Activated T-cell treated with anti-CD3 and anti-CD28 coated beads, Interleukin-2, amount 50 U/mL, for 4 hours (primary cell): Measurements from ENCODE around the gene DMXL1. TPM values are rescaled to one million over a fixed set of nuclear protein-coding genes. Genes with fewer than 3 reads are reported as not detected.
"Not testable (repeated sequence)": the region's sequence is repeated elsewhere in the genome, so short reads cannot be mapped to it uniquely, and the experiment has no call there.

ENCODE experiments used
- ATAC-seq, 2 donors: fragments of 200-7000 bp; cut with Tn5 transposase; one replicate each; pipeline ENCODE4 v1.10.0; 2021
- DNase-seq: peaks from one replicate; pipeline ENCODE4 v3.0.0-alpha.2; 2020
- H3K27me3 Mint-ChIP-seq: one replicate; pipeline ENCODE4 v1.8.0; 2021; ENCODE audit warnings: low read depth, mixed read lengths
- H3K36me3 Mint-ChIP-seq: one replicate; pipeline ENCODE4 v1.8.0; 2022; ENCODE audit warnings: mixed read lengths; ENCODE audit not compliant: insufficient read depth
- H3K4me1 Mint-ChIP-seq: one replicate; pipeline ENCODE4 v1.8.0; 2021; ENCODE audit warnings: low read depth, mixed read lengths
- H3K4me3 Mint-ChIP-seq: one replicate; pipeline ENCODE4 v1.8.0; 2021; ENCODE audit warnings: mild to moderate bottlenecking, moderate library complexity, mixed read lengths
- H3K9me3 Mint-ChIP-seq: one replicate; pipeline ENCODE4 v1.8.0; 2021; ENCODE audit warnings: mixed read lengths
- total RNA-seq, 3 donors: library from RNA; stranded (reverse); gene quantifications; one replicate each; pipeline ENCODE4 v1.2.1, GENCODE V29; 2021

The DMXL1 gene
- total RNA-seq, 3 donors from 2014 or later, result 16.0 to 27.5 (median 18.7) TPM

DNA sequence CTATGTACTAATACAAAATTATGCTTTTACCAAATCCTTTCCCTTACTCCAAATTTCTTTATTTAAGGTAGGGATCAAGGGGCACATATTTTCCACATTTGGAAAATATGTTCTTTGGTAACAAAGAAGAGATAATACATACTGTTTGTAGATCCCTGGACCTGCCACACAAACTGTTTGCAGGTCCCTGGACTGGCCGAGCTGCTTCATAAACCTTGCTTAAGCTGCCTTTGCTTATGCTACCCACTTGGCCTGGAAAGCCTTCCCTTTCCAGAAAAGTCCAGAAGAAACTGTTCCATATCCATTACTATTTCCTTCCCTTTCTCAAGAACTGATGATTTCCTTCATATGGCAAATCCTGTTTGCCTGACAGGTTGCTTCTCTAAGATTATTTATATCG, 22.6 kb upstream of the DMXL1 start:
- Mint-ChIP-seq H3K4me3 (no peak overlapping the region), H3K4me1 (no peaks in the 10 kb centered on the region), H3K27me3 (no peaks in the 10 kb centered on the region), H3K9me3 (no peaks in the 10 kb centered on the region), H3K36me3 (no peaks in the 10 kb centered on the region)
- DNase-seq, result no peak
- no peak for ATAC-seq

DNA sequence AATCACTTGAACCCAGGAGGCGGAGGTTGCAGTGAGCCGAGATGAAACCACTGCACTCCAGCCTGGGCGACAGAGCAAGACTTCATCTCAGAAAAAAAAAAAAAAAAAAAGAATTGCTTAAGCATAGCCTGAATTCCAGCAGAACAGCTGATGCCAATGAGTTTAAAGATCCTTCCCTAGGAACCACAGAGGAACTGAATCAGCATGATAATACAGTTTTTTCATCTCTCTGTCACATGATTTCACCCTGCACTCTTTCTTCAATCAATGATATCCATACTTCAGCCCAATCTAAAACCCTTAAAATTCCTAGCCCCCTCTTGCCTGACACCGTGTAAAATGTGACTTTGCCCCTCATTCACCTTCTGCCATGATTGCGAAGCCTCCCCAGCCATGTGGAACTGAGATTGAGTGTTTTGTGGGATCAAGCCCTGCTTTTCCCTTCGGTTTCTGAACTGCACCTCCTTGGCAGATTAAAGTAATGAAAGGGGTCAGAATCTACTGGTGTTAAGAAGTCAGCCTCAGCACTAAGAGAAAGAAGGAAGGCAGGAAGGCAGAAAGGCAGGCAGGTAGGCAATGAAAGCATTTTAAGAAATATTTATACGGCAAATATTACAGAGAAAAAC, 20.9 kb upstream of the DMXL1 start:
- no peak for ATAC-seq
- Mint-ChIP-seq H3K4me1 (no peaks in the 10 kb centered on the region), H3K36me3 (no peaks in the 10 kb centered on the region), H3K27me3 (no peaks in the 10 kb centered on the region), H3K4me3 (no peak overlapping the region), H3K9me3 (no peaks in the 10 kb centered on the region)
- no peak for DNase-seq

DNA sequence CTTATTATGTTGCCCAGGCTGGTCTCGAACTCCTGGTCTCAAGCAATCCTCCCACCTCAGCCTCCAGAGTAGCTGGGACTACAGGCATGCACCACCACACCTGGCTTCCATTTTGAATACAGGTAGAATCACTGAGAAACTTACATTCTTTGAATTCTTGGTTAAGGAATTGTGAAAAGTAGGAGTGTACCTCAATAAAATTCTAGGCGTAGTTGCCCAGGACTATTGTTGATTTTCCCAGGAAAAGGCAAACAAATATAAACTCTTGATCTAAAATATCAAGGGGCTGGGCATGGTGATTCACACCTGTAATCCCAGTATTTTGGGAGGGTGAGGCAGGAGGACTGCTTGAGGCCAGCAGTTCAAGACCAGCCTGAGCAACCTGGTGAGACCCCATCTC, 16.8 kb upstream of the DMXL1 start:
- Mint-ChIP-seq H3K4me1 (no peaks in the 10 kb centered on the region), H3K9me3 (no peaks in the 10 kb centered on the region), H3K36me3 (no peaks in the 10 kb centered on the region), H3K27me3 (no peaks in the 10 kb centered on the region), H3K4me3 (no peak overlapping the region)
- no peak for ATAC-seq
- no peak for DNase-seq

DNA sequence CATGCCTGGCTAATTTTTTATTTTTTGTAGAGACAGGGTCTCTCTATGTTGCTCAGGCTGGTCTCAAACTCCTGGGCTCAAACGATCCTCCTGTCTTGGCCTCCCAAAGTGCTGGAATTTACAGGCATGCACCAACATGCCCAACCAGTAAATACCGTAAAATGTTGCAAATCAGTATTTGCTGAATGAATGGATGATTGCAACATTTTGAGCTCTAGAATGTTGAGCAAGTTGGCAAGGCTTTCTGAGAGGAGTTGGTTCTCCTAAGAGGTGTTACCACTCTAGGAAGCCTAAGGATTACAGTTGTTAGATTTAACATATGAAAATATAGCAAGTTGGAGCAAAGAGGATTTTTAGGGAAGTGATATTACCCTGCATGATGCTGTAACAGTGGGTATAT, 15.6 kb upstream of the DMXL1 start:
- no peaks in the 10 kb centered on the region for H3K4me1 Mint-ChIP-seq
- H3K36me3 Mint-ChIP-seq, result no peaks in the 10 kb centered on the region
- H3K9me3 Mint-ChIP-seq, result no peaks in the 10 kb centered on the region
- DNase-seq (no peak), ATAC-seq (no peak)
- no peak overlapping the region for H3K4me3 Mint-ChIP-seq
- H3K27me3 Mint-ChIP-seq, result no peaks in the 10 kb centered on the region

DNA sequence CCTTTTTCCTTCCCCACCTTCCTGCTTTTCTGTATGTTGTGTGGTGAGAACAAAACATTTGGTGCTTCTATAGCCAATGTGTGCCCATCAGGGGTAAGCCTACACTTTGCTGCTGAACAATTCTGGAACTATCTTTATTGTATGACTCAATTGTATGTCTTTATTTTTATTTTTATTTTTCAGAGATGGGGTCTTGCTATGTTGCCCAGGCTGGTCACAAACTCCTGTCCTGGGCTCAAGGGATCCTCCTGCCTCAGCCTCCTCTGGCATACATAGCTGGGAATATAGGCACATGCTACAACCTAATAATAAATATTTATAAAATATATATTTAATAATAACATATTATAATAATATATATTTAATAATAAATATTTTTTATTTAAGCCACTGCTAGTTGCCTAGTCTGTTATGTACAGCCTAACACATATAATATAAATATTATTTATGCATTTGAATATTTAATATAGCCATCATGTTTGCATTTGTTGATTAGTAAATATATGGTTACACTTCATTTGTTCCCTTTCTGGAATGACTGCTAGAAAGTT, 11.8 kb upstream of the DMXL1 start:
- DNase-seq (no peak), ATAC-seq (no peak)
- H3K36me3 Mint-ChIP-seq, result no peaks in the 10 kb centered on the region
- no peak overlapping the region for H3K4me3 Mint-ChIP-seq
- no peaks in the 10 kb centered on the region for H3K27me3 Mint-ChIP-seq
- no peaks in the 10 kb centered on the region for H3K9me3 Mint-ChIP-seq
- peaks cover 8% of the 10 kb centered on the region for H3K4me1 Mint-ChIP-seq

DNA sequence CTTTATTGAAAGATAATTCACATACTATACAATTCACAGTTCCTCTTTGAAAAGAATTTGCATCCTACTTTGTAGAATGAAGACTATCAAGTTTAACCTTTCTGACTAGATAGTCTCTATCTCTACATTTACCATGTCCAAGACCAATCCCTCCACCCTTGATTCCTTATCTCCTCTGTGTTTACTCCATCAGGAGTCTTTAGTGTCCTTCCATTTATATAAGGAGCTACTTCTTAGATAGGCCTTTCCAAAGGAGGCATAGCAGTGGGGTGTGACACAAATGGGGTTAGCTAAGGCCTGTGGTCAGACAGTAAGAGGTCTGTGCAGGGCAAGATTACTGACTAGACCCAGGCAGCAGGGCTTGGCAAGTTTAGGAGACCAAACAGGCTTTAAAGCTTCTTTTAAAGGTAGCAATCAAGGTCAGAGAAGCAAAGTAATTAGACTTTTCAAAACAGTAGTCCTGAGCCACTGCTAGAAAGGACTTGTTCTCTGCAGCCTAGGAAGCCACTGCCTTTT, 11.1 kb upstream of the DMXL1 start:
- peaks cover 11% of the 10 kb centered on the region for H3K4me1 Mint-ChIP-seq
- H3K4me3 Mint-ChIP-seq, result no peak overlapping the region
- ATAC-seq, result no peak
- H3K36me3 Mint-ChIP-seq, result no peaks in the 10 kb centered on the region
- H3K9me3 Mint-ChIP-seq, result no peaks in the 10 kb centered on the region
- no peaks in the 10 kb centered on the region for H3K27me3 Mint-ChIP-seq
- DNase-seq, result no peak

DNA sequence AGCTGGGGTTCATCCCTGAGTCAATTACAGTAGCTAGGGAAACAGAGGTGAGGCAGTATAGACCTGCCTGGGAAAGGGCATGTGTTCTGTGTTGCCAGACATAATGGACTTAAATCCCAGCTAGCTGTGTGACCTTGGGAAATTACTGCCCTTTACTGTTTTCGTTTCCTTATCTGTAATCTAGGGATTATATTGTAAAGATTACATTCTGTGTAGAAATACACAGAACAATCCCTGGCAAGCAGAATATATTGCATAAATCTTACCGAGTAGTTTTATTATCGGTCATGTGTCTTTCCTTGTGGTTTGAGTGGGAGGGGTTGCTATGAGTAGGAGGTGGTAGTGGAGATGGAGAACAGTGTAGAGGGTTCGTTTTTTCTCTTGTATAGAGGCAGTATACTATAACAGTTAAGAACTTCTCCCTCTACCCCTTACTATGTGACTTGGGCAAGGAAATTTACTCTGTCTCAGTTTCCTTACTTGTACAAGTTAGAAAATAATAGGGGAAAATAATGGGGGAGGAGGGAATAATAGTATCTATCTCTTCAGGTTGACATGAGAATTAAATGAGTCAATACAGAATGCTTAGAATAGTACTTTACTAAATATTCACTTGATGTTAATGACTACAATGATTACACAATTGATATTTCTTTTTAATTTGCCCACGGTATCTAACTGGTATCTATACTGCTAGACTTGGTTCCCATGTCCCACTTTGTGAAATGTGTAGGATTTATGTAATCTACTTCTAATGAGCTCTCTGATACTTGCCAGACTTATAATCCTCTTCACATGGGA, 7.1 kb upstream of the DMXL1 start:
- H3K4me3 Mint-ChIP-seq, result no peak overlapping the region
- DNase-seq, result no peak
- H3K27me3 Mint-ChIP-seq, result no peaks in the 10 kb centered on the region
- no peaks in the 10 kb centered on the region for H3K36me3 Mint-ChIP-seq
- H3K9me3 Mint-ChIP-seq, result no peaks in the 10 kb centered on the region
- peaks cover 11% of the 10 kb centered on the region for H3K4me1 Mint-ChIP-seq
- peak; percentile 96 for ATAC-seq

DNA sequence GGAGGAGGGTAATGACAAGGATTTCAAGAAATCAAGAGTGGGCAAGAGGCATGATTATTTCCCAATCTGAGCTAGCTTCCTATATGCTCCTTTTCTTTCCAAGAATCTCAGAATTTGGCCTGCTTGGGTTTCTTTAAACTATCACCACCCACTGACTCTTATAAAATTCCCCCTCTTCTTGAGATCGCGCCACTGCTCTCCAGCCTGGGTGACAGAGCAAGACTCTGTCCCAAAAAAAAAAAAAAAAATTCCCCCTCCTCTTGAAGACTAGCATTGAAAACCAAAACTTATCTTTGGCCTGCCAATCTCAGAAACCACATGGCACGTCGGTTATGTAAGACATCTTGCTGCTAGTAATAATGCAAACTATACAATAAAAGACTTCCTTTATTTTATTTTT, 3.4 kb upstream of the DMXL1 start:
- Mint-ChIP-seq H3K36me3 (no peaks in the 10 kb centered on the region), H3K4me3 (no peak overlapping the region), H3K4me1 (peaks cover 21% of the 10 kb centered on the region), H3K9me3 (no peaks in the 10 kb centered on the region), H3K27me3 (no peaks in the 10 kb centered on the region)
- DNase-seq (no peak), ATAC-seq (no peak)

DNA sequence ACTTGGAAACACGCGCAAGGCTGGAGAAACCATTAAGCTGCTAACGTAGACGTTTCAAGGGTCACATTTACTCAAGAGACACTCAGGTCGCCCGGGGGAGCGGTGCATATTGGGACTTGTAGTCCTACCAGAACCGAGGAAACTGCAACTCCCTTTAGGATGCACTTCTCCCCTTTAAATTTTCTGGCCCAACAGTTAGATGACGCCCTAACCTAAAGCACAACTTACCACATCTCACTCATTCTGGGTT, 384 bp upstream of the DMXL1 start:
- no peaks in the 10 kb centered on the region for H3K27me3 Mint-ChIP-seq
- DNase-seq, result no peak
- peaks cover 31% of the 10 kb centered on the region for H3K4me1 Mint-ChIP-seq
- H3K9me3 Mint-ChIP-seq, result no peaks in the 10 kb centered on the region
- peak overlapping the region; percentile 98 for H3K4me3 Mint-ChIP-seq
- no peak for ATAC-seq
- peaks cover 3% of the 10 kb centered on the region for H3K36me3 Mint-ChIP-seq

DNA sequence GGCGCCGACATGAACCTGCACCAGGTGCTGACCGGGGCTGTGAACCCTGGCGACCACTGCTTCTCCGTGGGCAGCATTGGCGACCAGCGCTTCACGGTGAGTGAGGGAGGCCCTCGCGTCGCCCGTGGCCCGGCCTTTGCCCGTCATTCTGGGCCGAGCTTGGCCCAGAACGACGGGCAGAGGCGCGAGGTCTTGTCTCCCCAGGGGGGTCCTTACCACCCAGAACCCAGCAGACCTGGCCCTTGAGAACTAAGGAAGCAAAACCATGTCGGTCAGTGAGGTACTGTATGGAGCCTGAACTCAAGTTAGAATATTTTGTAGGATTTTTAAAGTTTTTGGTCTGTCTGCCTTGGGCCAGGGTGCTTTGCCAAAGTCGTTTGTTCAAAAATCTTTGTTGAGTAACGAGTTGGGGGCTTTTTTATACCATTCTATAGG, 691 bp downstream of the DMXL1 start:
- Mint-ChIP-seq H3K4me1 (peaks cover 39% of the 10 kb centered on the region), H3K4me3 (peak overlapping the region; percentile 98), H3K36me3 (peaks cover 3% of the 10 kb centered on the region), H3K9me3 (no peaks in the 10 kb centered on the region), H3K27me3 (no peaks in the 10 kb centered on the region)
- ATAC-seq (peak; percentile 3), DNase-seq (no peak)

DNA sequence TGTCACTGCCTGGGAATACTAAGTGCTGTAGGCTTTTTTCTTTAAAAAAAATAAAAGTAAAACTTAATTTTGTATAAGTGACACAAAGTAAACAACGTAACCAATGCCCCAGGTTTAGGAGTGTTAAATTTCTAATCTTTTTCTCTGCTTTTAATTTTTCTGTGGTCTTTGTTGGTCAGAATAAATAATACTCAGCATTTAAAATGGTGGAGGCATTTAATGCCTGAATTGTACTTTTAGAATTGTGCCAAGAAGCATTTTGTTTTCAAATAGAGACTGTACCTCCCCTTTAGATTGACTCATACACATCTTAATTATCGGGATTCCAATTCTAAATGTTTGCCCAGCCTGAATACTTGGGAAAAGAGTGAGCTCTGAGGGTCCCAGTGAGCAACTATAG, 1.6 kb downstream of the DMXL1 start:
- H3K9me3 Mint-ChIP-seq, result no peaks in the 10 kb centered on the region
- no peaks in the 10 kb centered on the region for H3K27me3 Mint-ChIP-seq
- peaks cover 3% of the 10 kb centered on the region for H3K36me3 Mint-ChIP-seq
- H3K4me1 Mint-ChIP-seq, result peaks cover 41% of the 10 kb centered on the region
- ATAC-seq (no peak), DNase-seq (no peak)
- H3K4me3 Mint-ChIP-seq, result peak overlapping the region; percentile 98

DNA sequence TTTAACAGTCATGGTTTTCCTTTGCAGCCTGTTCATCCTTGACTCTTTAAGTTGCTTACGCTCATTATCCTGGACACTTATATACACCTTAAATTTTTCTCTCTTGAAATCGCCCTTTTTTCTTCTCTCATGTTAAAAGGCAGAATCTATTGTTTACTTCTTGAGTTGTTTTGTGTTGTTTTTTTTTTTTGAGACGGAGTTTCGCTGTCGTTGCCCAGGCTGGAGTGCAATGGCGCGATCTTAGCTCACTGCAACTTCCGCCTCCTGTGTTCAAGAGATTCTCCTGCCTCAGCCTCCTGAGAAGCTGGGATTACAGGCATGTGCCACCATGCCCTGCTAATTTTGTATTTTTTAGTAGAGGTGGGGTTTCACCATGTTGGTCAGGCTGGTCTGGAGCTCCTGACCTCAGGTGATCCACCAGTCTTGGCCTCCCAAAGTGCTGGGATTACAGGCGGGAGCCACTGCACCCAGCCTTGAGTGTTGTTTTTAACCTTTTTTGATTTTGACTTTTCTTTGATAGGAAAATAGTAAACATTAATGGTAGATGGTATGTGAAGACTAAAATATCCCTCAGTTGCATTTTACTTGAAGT, 3.0 kb downstream of the DMXL1 start:
- Mint-ChIP-seq H3K4me1 (peaks cover 50% of the 10 kb centered on the region), H3K4me3 (peak overlapping the region; percentile 55)
- not testable (repeated sequence) for H3K9me3 Mint-ChIP-seq, H3K36me3 Mint-ChIP-seq, ATAC-seq, H3K27me3 Mint-ChIP-seq, DNase-seq

DNA sequence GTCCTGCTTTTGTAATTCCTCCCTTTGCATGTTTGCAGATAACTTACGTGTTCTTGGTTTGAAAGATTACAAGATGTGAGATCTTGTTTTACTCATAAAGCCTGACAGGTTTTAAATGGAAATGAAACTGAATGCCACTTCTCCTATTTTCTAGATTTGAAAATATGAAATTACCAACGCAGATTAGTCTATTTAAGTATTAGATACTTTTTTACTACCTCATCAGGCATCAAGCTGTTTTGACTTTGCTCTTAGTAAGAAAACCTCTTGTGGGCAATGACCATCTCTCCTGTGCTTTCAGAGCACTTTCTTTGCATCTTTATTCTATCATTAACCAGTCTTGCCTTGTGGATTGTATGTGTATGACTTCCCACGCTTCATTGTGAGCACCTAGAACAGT, 3.5 kb downstream of the DMXL1 start:
- DNase-seq (no peak), ATAC-seq (no peak)
- Mint-ChIP-seq H3K4me1 (peaks cover 56% of the 10 kb centered on the region), H3K36me3 (peaks cover 6% of the 10 kb centered on the region), H3K9me3 (no peaks in the 10 kb centered on the region), H3K4me3 (peak overlapping the region; percentile 55), H3K27me3 (no peaks in the 10 kb centered on the region)

DNA sequence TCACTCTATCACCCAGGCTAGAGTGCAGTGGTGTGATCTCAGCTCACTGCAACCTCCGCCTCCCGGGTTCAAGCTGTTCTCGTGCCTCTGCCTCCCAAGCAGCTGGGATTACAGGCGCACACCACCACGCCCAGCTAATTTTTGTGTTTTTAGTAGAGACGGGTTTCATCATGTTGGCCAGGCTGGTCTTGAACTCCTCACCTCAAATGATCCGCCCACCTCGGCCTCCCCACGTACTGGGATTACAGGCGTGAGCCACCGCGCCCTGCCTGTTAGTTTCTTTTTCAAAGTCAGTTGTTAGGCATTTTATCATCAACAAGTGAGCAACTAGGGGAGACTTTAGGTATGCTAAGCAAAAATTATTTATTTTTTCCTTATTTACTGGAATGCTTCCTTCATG, 4.4 kb downstream of the DMXL1 start:
- not testable (repeated sequence) for ATAC-seq, H3K9me3 Mint-ChIP-seq, H3K36me3 Mint-ChIP-seq, H3K27me3 Mint-ChIP-seq, H3K4me3 Mint-ChIP-seq, DNase-seq
- H3K4me1 Mint-ChIP-seq, result peaks cover 59% of the 10 kb centered on the region

DNA sequence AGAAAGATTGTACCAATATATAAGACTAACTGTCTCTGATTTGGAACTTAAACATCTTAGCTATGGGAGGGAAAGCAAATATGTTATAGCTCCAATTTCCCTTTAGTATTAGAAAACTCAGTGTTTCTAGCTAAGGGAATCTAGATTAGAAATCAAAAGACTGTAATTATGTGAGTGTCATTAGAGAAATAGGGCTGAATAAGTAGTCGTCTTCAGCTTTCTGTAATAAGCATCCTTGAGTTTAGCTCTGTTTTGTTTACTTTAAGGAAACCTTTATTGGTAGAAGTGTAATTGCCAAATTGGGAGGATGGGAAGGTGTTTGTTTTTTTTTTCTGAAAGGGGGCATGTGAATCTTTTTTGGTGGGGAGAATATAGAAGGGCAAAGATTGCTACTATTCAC, 5.2 kb downstream of the DMXL1 start:
- peaks cover 10% of the 10 kb centered on the region for H3K36me3 Mint-ChIP-seq
- H3K27me3 Mint-ChIP-seq, result no peaks in the 10 kb centered on the region
- no peaks in the 10 kb centered on the region for H3K9me3 Mint-ChIP-seq
- peaks cover 63% of the 10 kb centered on the region for H3K4me1 Mint-ChIP-seq
- H3K4me3 Mint-ChIP-seq, result no peak overlapping the region
- DNase-seq, result no peak
- ATAC-seq, result no peak
